ENCODE data around the gene ZNF445. TPM values are rescaled to one million over a fixed set of nuclear protein-coding genes. Genes with fewer than 3 reads are reported as not detected.

ZNF445 gene
- total RNA-seq, 1 donor, result 9.8 TPM

DNA sequence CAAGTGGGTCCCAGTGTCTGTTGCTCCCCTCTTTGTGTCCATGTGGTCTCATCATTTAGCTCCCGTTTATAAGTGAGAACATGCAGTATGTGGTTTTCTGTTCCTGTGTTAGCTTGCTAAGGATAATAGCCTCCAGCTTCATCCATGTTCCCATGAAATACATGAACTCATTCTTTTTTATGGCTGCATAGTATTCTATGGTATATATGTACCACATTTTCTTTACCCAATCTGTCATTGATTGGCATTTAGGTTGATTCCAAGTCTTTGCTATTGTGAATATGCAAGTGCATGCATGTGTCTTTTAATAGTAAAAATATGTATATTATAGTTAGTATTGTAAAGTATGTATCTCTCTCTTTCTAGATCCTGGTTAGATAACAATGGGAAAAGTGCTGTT is 85.0 kb downstream of the ZNF445 start:
- no peak overlapping the region for H2AFZ ChIP-seq (ENCODE audit: low read length)
- no peaks in the 10 kb centered on the region for H4K20me1 ChIP-seq (ENCODE audit: insufficient read depth, low read length)
- H3K79me2 ChIP-seq (ENCODE audit: insufficient read depth, low read length), result no peaks in the 10 kb centered on the region
- H3K36me3 ChIP-seq (ENCODE audit: insufficient read depth, low read length), result no peaks in the 10 kb centered on the region
- no peak overlapping the region for H3K4me3 ChIP-seq (ENCODE audit: insufficient read depth, low read length)
- H3K27me3 ChIP-seq (ENCODE audit: insufficient read depth, low read length), result no peaks in the 10 kb centered on the region
- H3K27ac ChIP-seq (ENCODE audit: low read depth, low read length), result no peak overlapping the region
- H3K4me1 ChIP-seq (ENCODE audit: insufficient read depth, low read length), result no peaks in the 10 kb centered on the region
- no peak overlapping the region for H3K4me2 ChIP-seq (ENCODE audit: insufficient read depth, low read length)
- DNase-seq (ENCODE audit: insufficient read length, low spot score, missing footprints), result no peak
- TF ChIP-seq, protein P1, sequence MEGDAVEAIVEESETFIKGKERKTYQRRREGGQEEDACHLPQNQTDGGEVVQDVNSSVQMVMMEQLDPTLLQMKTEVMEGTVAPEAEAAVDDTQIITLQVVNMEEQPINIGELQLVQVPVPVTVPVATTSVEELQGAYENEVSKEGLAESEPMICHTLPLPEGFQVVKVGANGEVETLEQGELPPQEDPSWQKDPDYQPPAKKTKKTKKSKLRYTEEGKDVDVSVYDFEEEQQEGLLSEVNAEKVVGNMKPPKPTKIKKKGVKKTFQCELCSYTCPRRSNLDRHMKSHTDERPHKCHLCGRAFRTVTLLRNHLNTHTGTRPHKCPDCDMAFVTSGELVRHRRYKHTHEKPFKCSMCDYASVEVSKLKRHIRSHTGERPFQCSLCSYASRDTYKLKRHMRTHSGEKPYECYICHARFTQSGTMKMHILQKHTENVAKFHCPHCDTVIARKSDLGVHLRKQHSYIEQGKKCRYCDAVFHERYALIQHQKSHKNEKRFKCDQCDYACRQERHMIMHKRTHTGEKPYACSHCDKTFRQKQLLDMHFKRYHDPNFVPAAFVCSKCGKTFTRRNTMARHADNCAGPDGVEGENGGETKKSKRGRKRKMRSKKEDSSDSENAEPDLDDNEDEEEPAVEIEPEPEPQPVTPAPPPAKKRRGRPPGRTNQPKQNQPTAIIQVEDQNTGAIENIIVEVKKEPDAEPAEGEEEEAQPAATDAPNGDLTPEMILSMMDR (IDR thresholded peaks at IDR 0.05; ENCODE audit: extremely low read depth, low read depth, low read length), result no peak
- no peaks in the 10 kb centered on the region for H3K9me3 ChIP-seq (ENCODE audit: low read depth, low read length)

- H4K20me1 ChIP-seq (ENCODE audit: insufficient read depth, low read length), result no peaks in the 10 kb centered on the region
- no peaks in the 10 kb centered on the region for H3K27me3 ChIP-seq (ENCODE audit: insufficient read depth, low read length)
- TF ChIP-seq, protein P1 (IDR thresholded peaks at IDR 0.05; ENCODE audit: extremely low read depth, low read depth, low read length), result no peak
- no peak overlapping the region for H3K27ac ChIP-seq (ENCODE audit: low read depth, low read length)
- no peaks in the 10 kb centered on the region for H3K36me3 ChIP-seq (ENCODE audit: insufficient read depth, low read length)
- H3K4me2 ChIP-seq (ENCODE audit: insufficient read depth, low read length), result no peak overlapping the region
- H3K4me3 ChIP-seq (ENCODE audit: insufficient read depth, low read length), result no peak overlapping the region
- H3K79me2 ChIP-seq (ENCODE audit: insufficient read depth, low read length), result no peaks in the 10 kb centered on the region
- H2AFZ ChIP-seq (ENCODE audit: low read length), result no peak overlapping the region
- no peaks in the 10 kb centered on the region for H3K4me1 ChIP-seq (ENCODE audit: insufficient read depth, low read length)
- no peaks in the 10 kb centered on the region for H3K9me3 ChIP-seq (ENCODE audit: low read depth, low read length)
- no peak for DNase-seq (ENCODE audit: insufficient read length, low spot score, missing footprints)
Observed at GRCh38 chr3:44387404-44387803, 90.1 kb downstream of the ZNF445 start.

Other genes starting within 250 kb of the ZNF445 start
- gene TOPAZ1, start 235.8 kb downstream of the ZNF445 start, total RNA-seq, result not detected in 2 replicates
- gene TCAIM, start 138.9 kb downstream of the ZNF445 start, total RNA-seq, result 28.9 and 33.7 TPM in 2 replicates
- 6.5 and 9.8 TPM in 2 replicates for gene ZKSCAN7, start 77.5 kb upstream of the ZNF445 start, total RNA-seq
- 5.0 and 5.8 TPM in 2 replicates for gene ZNF660, start 107.3 kb upstream of the ZNF445 start, total RNA-seq
- gene ZNF197, start 147.4 kb upstream of the ZNF445 start, total RNA-seq, result 17.7 and 18.6 TPM in 2 replicates
- 14.7 and 16.3 TPM in 2 replicates for gene ZNF35, start 171.1 kb upstream of the ZNF445 start, total RNA-seq
- 4.0 and 4.7 TPM in 2 replicates for gene ZNF502, start 235.0 kb upstream of the ZNF445 start, total RNA-seq